ENCODE measurements around the gene HNRNPA3. TPM values are rescaled to one million over a fixed set of nuclear protein-coding genes. Genes with fewer than 3 reads are reported as not detected.

The HNRNPA3 gene
- total and polyA plus RNA-seq, 10 of the 15 experiments (the other 5 are each of a cell fraction or from before 2014, with no cell fraction given) = 40.4 to 343 (median 206) TPM

GRCh38 chr2:177264693-177265587, 52.3 kb downstream of the HNRNPA3 start, which contains the start of gene NFE2L2:
NFE2L2 (minus strand) TSS chr2:177264727; CDS start chr2:177264576, 151 bp downstream.
- ChIA-PET SMC1A (ENCODE audit: uncharacterized antibody, unreplicated experiment) (interaction anchor here (0.9 to 8.5 kb wide), 21 partner anchors 8 to 771 kb away, joined by 3 to 140 read pairs (median 6); partner anchors contain the start of genes AGPS and HNRNPA3), CTCF (interaction anchor here (0.6 to 14.2 kb wide), 22 partner anchors 8 to 710 kb away, joined by 3 to 213 read pairs (median 6); no protein-coding TSS in a partner anchor), RAD21 (ENCODE audit: unreplicated experiment) (interaction anchor here (0.6 to 6.2 kb wide), 29 partner anchors 8 to 172 kb away, joined by 3 to 166 read pairs (median 5); partner anchors contain the start of gene HNRNPA3), POLR2A (interaction anchor here (0.6 to 6.7 kb wide), 26 partner anchors 8 to 1842 kb away, joined by 3 to 76 read pairs (median 6); partner anchors contain the start of gene HNRNPA3)
- BruUV-seq (replicated peaks) = TSS peak; percentile 98
- Histone ChIP-seq H3K9me3 (replicated peaks; ENCODE audit: control insufficient read depth, insufficient read depth, low read length) (no peaks in the 10 kb centered on the region), H3K27ac (ENCODE audit: control insufficient read depth, insufficient read depth) (peak within 1 kb of the TSS; percentile 99), H3K4me1 (ENCODE audit: control insufficient read depth, insufficient read depth, low read length) (peaks cover 12% of the 10 kb centered on the region), H3K27me3 (replicated peaks in 1 of 2; ENCODE audit: control insufficient read depth in 2 of 2, insufficient read depth in 2 of 2, low read length in 1 of 2) (no peaks in the 10 kb centered on the region), H4K20me1 (ENCODE audit: control insufficient read depth, insufficient read depth) (no peaks in the 10 kb centered on the region), H3K9ac (ENCODE audit: control insufficient read depth, insufficient read depth, low read length) (peak within 1 kb of the TSS; percentile 99), H3K4me2 (ENCODE audit: control insufficient read depth, insufficient read depth) (peak within 1 kb of the TSS; percentile 99), H3K79me2 (ENCODE audit: control insufficient read depth, insufficient read depth, low read length) (peaks cover 44% of the 10 kb centered on the region), H2AFZ (ENCODE audit: control insufficient read depth, low read depth, low read length) (peak within 1 kb of the TSS; percentile 89), H3K4me3 (peak within 1 kb of the TSS; percentile 72), H3K36me3 (ENCODE audit: control insufficient read depth in 2 of 2, insufficient read depth in 2 of 2, low read length in 1 of 2) (no peaks in the 10 kb centered on the region)
- peak; percentile 49 for FAIRE-seq
- intact Hi-C loops (cut with micrococcal nuclease; ENCODE audit: unreplicated experiment) (loop anchor here (2.0 to 10.0 kb wide), 2 partner anchors 16 to 130 kb away; partner anchors contain the start of gene AGPS), in situ Hi-C loops (cut with MboI) (no loop called here)
- 2% methylated on average over 50 of the region's 66 CpGs for WGBS (ENCODE audit: insufficient coverage, insufficient replicate concordance, low lambda C conversion rate, missing lambda C conversion rate)
- DNase-seq (ENCODE audit: low read depth, low spot score) = peak; percentile 56
- peak; percentile 78 for ATAC-seq
- no peak for TF ChIP-seq CBX3 (IDR thresholded peaks at IDR 0.05; ENCODE audit: borderline replicate concordance, low read depth)
- TF ChIP-seq ATF3 (IDR thresholded peaks at IDR 0.05; ENCODE audit: borderline replicate concordance, extremely low read depth, low read depth, low read length) = no peak
- 0 out of 2 replicates have a peak, but pooled peaks have one; percentile 11 for TF ChIP-seq NRF1 (conservative IDR thresholded peaks at IDR 0.05; ENCODE audit: low read depth, low read length)
- no peak; the same call in 1 of the 2 replicates for TF ChIP-seq SMARCA5 (IDR thresholded peaks at IDR 0.05)
- TF ChIP-seq MEF2B (IDR thresholded peaks at IDR 0.05; ENCODE audit: partially characterized antibody, poor library complexity, severe bottlenecking) = peak; percentile 31
- TF ChIP-seq NFIC (IDR thresholded peaks at IDR 0.05; ENCODE audit: low read depth, low read length) = peak; percentile 27; the same call in 1 of the 2 replicates
- TF ChIP-seq RUNX3 (IDR thresholded peaks at IDR 0.05; ENCODE audit: low read length) = peak; percentile 71
- TF ChIP-seq NR2C1 (IDR thresholded peaks at IDR 0.05) = peak; percentile 9; the same call in 1 of the 2 replicates
- TF ChIP-seq WRNIP1 (IDR thresholded peaks at IDR 0.05; ENCODE audit: borderline replicate concordance, low read depth, low read length) = no peak
- peak; percentile 92 for TF ChIP-seq RELB (IDR thresholded peaks at IDR 0.05; ENCODE audit: low read depth)
- TF ChIP-seq ZNF622 (IDR thresholded peaks at IDR 0.05) = no peak
- TF ChIP-seq CREM (IDR thresholded peaks at IDR 0.05; ENCODE audit: low read depth) = peak; percentile 87
- peak; percentile 36; the same call in 1 of the 2 replicates for TF ChIP-seq ZNF207 (IDR thresholded peaks at IDR 0.05; ENCODE audit: borderline replicate concordance)
- TF ChIP-seq HDAC6 (IDR thresholded peaks at IDR 0.05; ENCODE audit: unreplicated experiment) = no peak
- 0 out of 2 replicates have a peak, but pooled peaks have one; percentile 49 for TF ChIP-seq HDGF (IDR thresholded peaks at IDR 0.05)
- no peak for TF ChIP-seq IRF4 (IDR thresholded peaks at IDR 0.05; ENCODE audit: low read depth, low read length)
- 0 out of 2 replicates have a peak, but pooled peaks have one; percentile 55 for TF ChIP-seq ASH2L (IDR thresholded peaks at IDR 0.05; ENCODE audit: borderline replicate concordance, low read depth)
- TF ChIP-seq TCF12 (IDR thresholded peaks at IDR 0.05; ENCODE audit: low read depth, low read length) = peak; percentile 96
- peak; percentile 72; the same call in 1 of the 2 replicates for TF ChIP-seq MEF2A (IDR thresholded peaks at IDR 0.05; ENCODE audit: insufficient read depth, low read depth, low read length)
- TF ChIP-seq PML (IDR thresholded peaks at IDR 0.05; ENCODE audit: low read length) = 0 out of 2 replicates have a peak, but pooled peaks have one; percentile 72
- no peak for TF ChIP-seq ZSCAN29 (IDR thresholded peaks at IDR 0.05)
- TF ChIP-seq MTA2 (IDR thresholded peaks at IDR 0.05; ENCODE audit: low read depth) = peak; percentile 46; the same call in 1 of the 2 replicates
- TF ChIP-seq GATAD2B (conservative IDR thresholded peaks at IDR 0.05; ENCODE audit: low read depth) = 0 out of 2 replicates have a peak, but pooled peaks have one; percentile 64
